Fibroblast of lung (primary cell): ENCODE measurements around the gene GMPR. TPM values are rescaled to one million over a fixed set of nuclear protein-coding genes. Genes with fewer than 3 reads are reported as not detected.

Experiments used
- DNase-seq, 2 donors: peaks; one replicate each; pipeline versions ENCODE4 v3.0.0 to v3.0.0-alpha.2; 2010; ENCODE audit warnings: low read depth in 2 of 2
- H2AFZ ChIP-seq: 2 replicates; pipeline ENCODE4 v1.5.1; 2012; ENCODE audit warnings: low read length, control low read depth, inconsistent platforms
- H3K27ac ChIP-seq: 2 replicates; pipeline ENCODE4 v1.5.1; 2011; ENCODE audit warnings: low read length, control low read depth; ENCODE audit not compliant: insufficient read depth
- H3K27me3 ChIP-seq: 2 replicates; pipeline ENCODE4 v1.5.1; 2011; ENCODE audit warnings: mild to moderate bottlenecking, low read length; ENCODE audit not compliant: control insufficient read depth, insufficient read depth
- H3K36me3 ChIP-seq: 2 replicates; pipeline ENCODE4 v1.5.1; 2011; ENCODE audit warnings: low read length; ENCODE audit not compliant: control insufficient read depth, insufficient read depth
- H3K4me1 ChIP-seq: 2 replicates; pipeline ENCODE4 v1.5.1; 2011; ENCODE audit warnings: low read length; ENCODE audit not compliant: control insufficient read depth, insufficient read depth; ENCODE audit errors: extremely low read depth
- H3K4me2 ChIP-seq: 2 replicates; pipeline ENCODE4 v1.5.1; 2011; ENCODE audit warnings: low read length, control low read depth; ENCODE audit not compliant: insufficient read depth; ENCODE audit errors: extremely low read depth
- H3K4me3 ChIP-seq, 4 experiments: fragments of 200-600 bp in 1 of 4; sonication (generic) in 1 of 4; replicated peaks in 1 of 4; 2 replicates each; pipeline ENCODE4 v1.5.1; 2011 to 2016; ENCODE audit warnings: low read length in 4 of 4, low read depth in 3 of 4, mild to moderate bottlenecking in 3 of 4, control low read depth in 2 of 4, inconsistent platforms in 1 of 4, mixed read lengths in 1 of 4; ENCODE audit not compliant: insufficient read depth in 1 of 4; ENCODE audit errors: control extremely low read depth in 1 of 4
- H3K79me2 ChIP-seq: 2 replicates; pipeline ENCODE4 v1.5.1; 2012; ENCODE audit warnings: mild to moderate bottlenecking, low read length, inconsistent platforms; ENCODE audit not compliant: control insufficient read depth, insufficient read depth
- H3K9ac ChIP-seq: 2 replicates; pipeline ENCODE4 v1.5.1; 2011; ENCODE audit warnings: mild to moderate bottlenecking, low read length, control low read depth; ENCODE audit not compliant: insufficient read depth
- H3K9me3 ChIP-seq: 2 replicates; pipeline ENCODE4 v1.5.1; 2012; ENCODE audit warnings: low read depth, low read length; ENCODE audit not compliant: control insufficient read depth, insufficient read depth
- H4K20me1 ChIP-seq: 2 replicates; pipeline ENCODE4 v1.5.1; 2011; ENCODE audit warnings: low read length; ENCODE audit not compliant: control insufficient read depth, insufficient read depth; ENCODE audit errors: extremely low read depth
- EZH2 ChIP-seq: IDR thresholded peaks from 2 replicates; pipeline ENCODE4 v1.5.1; 2012; ENCODE audit warnings: low read length, control low read depth, mild to moderate bottlenecking; ENCODE audit errors: missing control alignments
- polyA plus RNA-seq, 2 donors: library from polyadenylated mRNA; depleted of rRNA in 1 of 2; stranded (reverse) in 1 of 2; unstranded in 1 of 2; fragments of >200 nt; gene quantifications; 2 replicates each; pipeline ENCODE4 v1.2.1, GENCODE V29; 2011 to 2012; ENCODE audit warnings: missing spikeins in 1 of 2
- total RNA-seq: library from RNA; depleted of rRNA; stranded (reverse); fragments of >200 nt; gene quantifications from 2 replicates; pipeline ENCODE4 v1.2.1, GENCODE V29; 2014
- TF ChIP-seq, protein P1 (sequence below), 2 donors: IDR thresholded peaks in 1 of 2; conservative IDR thresholded peaks in 1 of 2; 1 replicate in 1 of 2; 2 replicates in 1 of 2; pipeline ENCODE4 v1.5.1; 2011 to 2012; ENCODE audit warnings: low read length in 2 of 2, control low read depth in 1 of 2, inconsistent platforms in 1 of 2, low read depth in 1 of 2, mild to moderate bottlenecking in 1 of 2

Gene GMPR
- total and polyA plus RNA-seq, 2 donors (not counting 1 experiment from before 2014, with no cell fraction given) = 13.2 to 16.4 TPM

DNA sequence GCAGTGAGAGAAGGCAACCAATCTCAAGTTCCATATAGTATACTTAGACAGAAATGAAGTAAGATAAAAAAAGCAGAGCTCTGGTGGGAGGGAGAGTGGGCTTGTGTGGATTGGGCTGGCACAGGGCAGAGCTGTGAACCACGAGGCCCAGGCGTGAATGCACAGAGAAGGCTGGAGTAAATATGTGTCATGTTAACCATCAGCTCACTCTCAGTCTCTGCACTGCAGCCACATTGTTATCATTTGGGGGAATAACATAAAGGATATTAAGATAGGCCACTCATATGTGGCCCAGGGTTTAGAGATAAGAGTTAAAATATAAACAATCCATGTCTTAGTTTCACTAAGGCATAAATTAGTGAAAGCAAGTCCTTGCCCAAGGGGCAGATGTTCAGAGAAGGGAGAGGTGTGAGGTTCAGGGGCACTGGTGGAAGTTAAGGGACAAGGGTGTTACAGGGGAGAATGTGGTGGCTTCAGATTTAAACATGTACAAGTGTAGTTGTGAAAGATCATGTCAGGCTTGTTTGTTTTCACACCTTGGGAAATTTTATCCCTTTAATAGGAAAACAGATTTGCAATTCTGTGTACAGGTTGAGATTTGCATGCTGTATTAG lies 14.4 kb downstream of the GMPR start:
- Histone ChIP-seq H3K4me1 (no peaks in the 10 kb centered on the region), H3K36me3 (no peaks in the 10 kb centered on the region), H3K9ac (no peak overlapping the region), H3K79me2 (no peaks in the 10 kb centered on the region), H3K9me3 (no peaks in the 10 kb centered on the region), H3K4me2 (no peak overlapping the region), H3K27ac (no peak overlapping the region), H3K27me3 (no peaks in the 10 kb centered on the region), H2AFZ (no peak overlapping the region), H4K20me1 (no peaks in the 10 kb centered on the region), H3K4me3 (no peak overlapping the region)
- TF ChIP-seq, protein P1, sequence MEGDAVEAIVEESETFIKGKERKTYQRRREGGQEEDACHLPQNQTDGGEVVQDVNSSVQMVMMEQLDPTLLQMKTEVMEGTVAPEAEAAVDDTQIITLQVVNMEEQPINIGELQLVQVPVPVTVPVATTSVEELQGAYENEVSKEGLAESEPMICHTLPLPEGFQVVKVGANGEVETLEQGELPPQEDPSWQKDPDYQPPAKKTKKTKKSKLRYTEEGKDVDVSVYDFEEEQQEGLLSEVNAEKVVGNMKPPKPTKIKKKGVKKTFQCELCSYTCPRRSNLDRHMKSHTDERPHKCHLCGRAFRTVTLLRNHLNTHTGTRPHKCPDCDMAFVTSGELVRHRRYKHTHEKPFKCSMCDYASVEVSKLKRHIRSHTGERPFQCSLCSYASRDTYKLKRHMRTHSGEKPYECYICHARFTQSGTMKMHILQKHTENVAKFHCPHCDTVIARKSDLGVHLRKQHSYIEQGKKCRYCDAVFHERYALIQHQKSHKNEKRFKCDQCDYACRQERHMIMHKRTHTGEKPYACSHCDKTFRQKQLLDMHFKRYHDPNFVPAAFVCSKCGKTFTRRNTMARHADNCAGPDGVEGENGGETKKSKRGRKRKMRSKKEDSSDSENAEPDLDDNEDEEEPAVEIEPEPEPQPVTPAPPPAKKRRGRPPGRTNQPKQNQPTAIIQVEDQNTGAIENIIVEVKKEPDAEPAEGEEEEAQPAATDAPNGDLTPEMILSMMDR (conservative IDR thresholded peaks at IDR 0.05 in 1 of 2, IDR thresholded peaks at IDR 0.05 in 1 of 2; ENCODE audit: low read depth in 1 of 2, low read length in 2 of 2) = no peak
- no peak for TF ChIP-seq EZH2
- no peak for DNase-seq

DNA sequence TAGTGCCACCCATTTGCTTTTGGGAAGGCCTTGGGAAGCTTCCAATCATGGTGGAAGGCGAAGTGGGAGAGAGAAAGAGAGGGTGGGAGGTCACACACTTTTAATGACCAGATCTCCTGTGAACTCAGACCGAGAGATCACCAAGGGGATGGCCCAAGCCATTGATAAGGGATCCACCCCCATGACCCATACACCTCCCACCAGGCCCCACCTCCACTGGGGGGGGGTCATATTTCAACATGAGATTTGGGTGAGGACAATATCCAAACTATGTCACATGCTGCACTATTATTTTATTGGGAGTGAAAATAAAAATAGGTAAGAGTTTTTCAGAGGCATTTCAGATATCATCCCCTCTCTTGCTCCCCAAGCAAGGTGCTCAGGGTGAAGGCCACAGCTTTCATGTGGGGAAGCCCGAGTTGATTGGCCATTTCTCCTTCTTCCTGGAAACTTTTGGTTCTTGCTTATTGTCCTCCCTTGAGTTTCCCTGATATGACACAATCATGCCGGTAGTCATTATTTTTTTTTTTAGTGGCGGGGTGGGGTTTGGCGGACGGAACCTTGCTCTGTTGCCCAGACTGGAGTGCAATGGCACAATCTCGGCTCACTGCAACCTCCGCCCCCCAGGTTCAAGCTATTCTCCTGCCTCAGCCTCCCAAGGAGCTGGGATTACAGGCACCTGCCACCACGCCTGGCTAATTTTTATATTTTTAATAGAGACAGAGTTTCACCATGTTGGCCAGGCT lies 15.2 kb downstream of the GMPR start:
- Histone ChIP-seq H3K4me3 (no peak overlapping the region), H3K9ac (no peak overlapping the region), H3K9me3 (no peaks in the 10 kb centered on the region), H3K27ac (no peak overlapping the region), H3K27me3 (no peaks in the 10 kb centered on the region), H3K4me1 (no peaks in the 10 kb centered on the region), H3K79me2 (no peaks in the 10 kb centered on the region), H3K4me2 (no peak overlapping the region), H4K20me1 (no peaks in the 10 kb centered on the region), H3K36me3 (no peaks in the 10 kb centered on the region), H2AFZ (no peak overlapping the region)
- no peak for DNase-seq
- TF ChIP-seq, protein P1 (conservative IDR thresholded peaks at IDR 0.05 in 1 of 2, IDR thresholded peaks at IDR 0.05 in 1 of 2; ENCODE audit: low read depth in 1 of 2, low read length in 2 of 2) = no peak
- no peak for TF ChIP-seq EZH2

DNA sequence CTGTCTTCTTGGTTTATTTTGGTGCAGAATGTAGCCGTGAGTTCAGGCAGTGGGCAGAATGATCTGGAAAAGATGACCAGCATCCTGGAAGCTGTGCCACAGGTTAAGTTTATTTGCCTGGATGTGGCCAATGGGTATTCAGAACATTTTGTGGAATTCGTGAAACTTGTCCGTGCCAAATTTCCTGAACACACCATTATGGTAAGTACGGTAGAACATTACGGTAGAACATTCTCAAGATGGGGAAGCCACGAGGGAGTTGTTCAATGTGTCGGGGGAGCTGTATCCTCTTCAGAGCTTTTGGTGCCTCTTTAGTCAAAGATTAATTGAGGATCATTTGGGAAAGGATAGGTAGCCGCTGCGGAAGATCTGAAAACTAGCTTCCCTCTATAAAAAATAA lies 16.1 kb downstream of the GMPR start:
- no peaks in the 10 kb centered on the region for H3K79me2 ChIP-seq
- no peak overlapping the region for H3K27ac ChIP-seq
- no peaks in the 10 kb centered on the region for H3K9me3 ChIP-seq
- no peak overlapping the region for H3K4me2 ChIP-seq
- TF ChIP-seq, protein P1 (conservative IDR thresholded peaks at IDR 0.05 in 1 of 2, IDR thresholded peaks at IDR 0.05 in 1 of 2; ENCODE audit: low read depth in 1 of 2, low read length in 2 of 2) = no peak
- TF ChIP-seq EZH2 = no peak
- H3K4me1 ChIP-seq = no peaks in the 10 kb centered on the region
- no peaks in the 10 kb centered on the region for H3K36me3 ChIP-seq
- no peak for DNase-seq
- H3K4me3 ChIP-seq = no peak overlapping the region
- no peaks in the 10 kb centered on the region for H4K20me1 ChIP-seq
- H3K9ac ChIP-seq = no peak overlapping the region
- no peak overlapping the region for H2AFZ ChIP-seq
- no peaks in the 10 kb centered on the region for H3K27me3 ChIP-seq
